ENCODE data around the gene MICAL2. TPM values are rescaled to one million over a fixed set of nuclear protein-coding genes. Genes with fewer than 3 reads are reported as not detected.

The MICAL2 gene
- total and polyA plus RNA-seq, 2 of the 8 experiments (the other 6 are each of a cell fraction or from before 2014, with no cell fraction given): 1.3 to 4.1 TPM

DNA sequence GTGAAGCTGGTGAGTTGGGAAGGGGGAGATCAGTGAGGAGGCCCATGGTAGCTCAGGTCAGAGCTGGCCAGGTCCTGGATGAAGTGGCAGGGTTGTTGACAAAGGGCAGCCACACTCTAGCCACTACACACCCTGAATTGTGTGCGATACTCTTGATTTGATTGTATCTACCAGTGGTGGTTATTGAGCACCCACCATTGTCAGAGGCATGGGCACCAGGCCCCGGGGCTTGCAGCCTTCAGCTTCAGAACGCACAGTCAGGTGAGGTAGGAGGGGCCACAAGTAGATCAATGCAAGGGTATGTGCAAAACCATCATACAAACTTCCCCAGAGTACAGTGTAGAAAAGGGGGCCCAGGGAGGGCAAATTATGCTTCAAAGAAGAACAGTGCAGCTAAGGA lies 38.1 kb downstream of the MICAL2 start:
- no peak overlapping the region for H3K56ac ChIP-seq (replicated peaks; ENCODE audit: insufficient read length, low read depth, low read length)
- H3K27me3 ChIP-seq (replicated peaks in 1 of 4; ENCODE audit: control insufficient read depth in 3 of 4, extremely low read depth in 1 of 4, insufficient read depth in 3 of 4, low read length in 3 of 4): no peaks in the 10 kb centered on the region; a peak in 1 of 7 replicates
- no peak overlapping the region for H2BK20ac ChIP-seq (ENCODE audit: low read length)
- H4K8ac ChIP-seq (ENCODE audit: extremely low read depth, insufficient read depth, low read length): no peak overlapping the region
- no peaks in the 10 kb centered on the region for H3K9me3 ChIP-seq (ENCODE audit: insufficient read depth in 2 of 2, low read depth in 1 of 2, low read length in 1 of 2)
- no peak overlapping the region for H4K5ac ChIP-seq (ENCODE audit: insufficient read length, low read depth, low read length)
- H3K4me1 ChIP-seq (replicated peaks in 1 of 4; ENCODE audit: control insufficient read depth in 3 of 4, insufficient read depth in 4 of 4, low read length in 3 of 4): no peaks in the 10 kb centered on the region
- no peak overlapping the region for H3K27ac ChIP-seq (ENCODE audit: low read depth, low read length)
- H2BK12ac ChIP-seq (ENCODE audit: low read depth, low read length): no peak overlapping the region
- no peak for DNase-seq (ENCODE audit: low read depth in 1 of 2, low spot score in 2 of 2)
- ChIA-PET POLR2A (ENCODE audit: partially characterized antibody) (no interaction called here), CTCF (ENCODE audit: partially characterized antibody) (interaction anchor here (0.6 to 1.4 kb wide), 8 partner anchors 10 to 748 kb away, joined by 3 to 8 read pairs (median 3); no protein-coding TSS in a partner anchor)
- no peaks in the 10 kb centered on the region for H3K36me3 ChIP-seq (ENCODE audit: control insufficient read depth in 2 of 4, insufficient read depth in 4 of 4, low read length in 3 of 4)
- H3K18ac ChIP-seq (ENCODE audit: extremely low read depth, low read length): no peak overlapping the region
- no peak overlapping the region for H3K9ac ChIP-seq (replicated peaks in 1 of 4; ENCODE audit: extremely low read depth in 1 of 4, low read depth in 3 of 4, low read length in 3 of 4)
- FAIRE-seq: no peak
- WGBS, 2 experiments (ENCODE audit: extremely low coverage in 1 of 2, insufficient coverage in 1 of 2, insufficient read length in 1 of 2, insufficient replicate concordance in 2 of 2, low coverage in 1 of 2, low lambda C conversion rate in 2 of 2, missing lambda C conversion rate in 1 of 2): 91% methylated on average over 3 of the region's 3 CpGs; no CpG with 5 or more reads in 1 of the 2 experiments
- H3K23me2 ChIP-seq (ENCODE audit: low read depth, low read length): no peaks in the 10 kb centered on the region
- H3K4me2 ChIP-seq (ENCODE audit: insufficient read depth in 1 of 2, low read depth in 2 of 2, low read length in 2 of 2): no peak overlapping the region
- H2AK5ac ChIP-seq (ENCODE audit: low read depth, low read length): no peak overlapping the region
- H3K79me1 ChIP-seq (ENCODE audit: low read depth, low read length): no peaks in the 10 kb centered on the region
- H3K79me2 ChIP-seq (ENCODE audit: control insufficient read depth in 1 of 2, insufficient read depth in 2 of 2, low read length in 2 of 2): no peaks in the 10 kb centered on the region
- H2AFZ ChIP-seq (ENCODE audit: low read length): no peak overlapping the region
- no peak overlapping the region for H3K14ac ChIP-seq (ENCODE audit: insufficient read length)
- H2BK15ac ChIP-seq (ENCODE audit: low read length): no peak overlapping the region
- no peak overlapping the region for H3K4ac ChIP-seq (replicated peaks; ENCODE audit: insufficient read length, low read depth, low read length)
- no peak overlapping the region for H2BK5ac ChIP-seq (ENCODE audit: low read depth, low read length)
- H4K20me1 ChIP-seq (replicated peaks in 1 of 2; ENCODE audit: control insufficient read depth in 1 of 2, insufficient read depth in 2 of 2, low read length in 2 of 2): no peaks in the 10 kb centered on the region
- TF ChIP-seq JUND (IDR thresholded peaks at IDR 0.05; ENCODE audit: low read length) (no peak), ZNF274 (IDR thresholded peaks at IDR 0.05; ENCODE audit: borderline replicate concordance, extremely low read depth, low read length) (no peak), CHD2 (IDR thresholded peaks at IDR 0.05; ENCODE audit: low read length) (no peak), RNF2 (IDR thresholded peaks at IDR 0.05; ENCODE audit: borderline replicate concordance, low read depth, low read length, missing control alignments, poor library complexity, severe bottlenecking) (no peak), CBX5 (IDR thresholded peaks at IDR 0.05; ENCODE audit: low read depth, low read length) (no peak)
- no peak overlapping the region for H3K4me3 ChIP-seq (ENCODE audit: extremely low read depth in 1 of 4, insufficient read depth in 2 of 4, low read depth in 3 of 4, low read length in 4 of 4)
- no peak overlapping the region for H3K23ac ChIP-seq (ENCODE audit: insufficient read length)
- no peak overlapping the region for H4K91ac ChIP-seq (replicated peaks; ENCODE audit: insufficient read length, low read length)
- H2BK120ac ChIP-seq (replicated peaks; ENCODE audit: low read depth, low read length): no peak overlapping the region

Data from H1 (cell line).